Mucosa of rectum (tissue), 2 donors: ENCODE data around the gene CAPNS2.

Experiments
- H3K27ac ChIP-seq, 2 donors: one replicate each; pipeline ENCODE4 v1.7.0; 2013; ENCODE audit warnings: inconsistent platforms in 2 of 2, low read depth in 2 of 2, low read length in 2 of 2
- H3K27me3 ChIP-seq, 2 donors: one replicate each; pipeline ENCODE4 v1.7.0; 2013; ENCODE audit warnings: low read length in 2 of 2; ENCODE audit not compliant: control insufficient read depth in 2 of 2, insufficient read depth in 2 of 2
- H3K36me3 ChIP-seq, 2 donors: one replicate each; pipeline ENCODE4 v1.7.0; 2013; ENCODE audit warnings: low read length in 2 of 2; ENCODE audit not compliant: control insufficient read depth in 2 of 2, insufficient read depth in 2 of 2
- H3K4me1 ChIP-seq, 2 donors: one replicate each; pipeline ENCODE4 v1.7.0; 2013; ENCODE audit warnings: low read length in 2 of 2, mild to moderate bottlenecking in 1 of 2; ENCODE audit not compliant: control insufficient read depth in 2 of 2, insufficient read depth in 2 of 2
- H3K4me3 ChIP-seq, 2 donors: one replicate each; pipeline ENCODE4 v1.7.0; 2013; ENCODE audit warnings: low read length in 2 of 2
- H3K9ac ChIP-seq, 2 donors: one replicate each; pipeline ENCODE4 v1.7.0; 2013; ENCODE audit warnings: low read length in 2 of 2, low read depth in 1 of 2, mild to moderate bottlenecking in 1 of 2
- H3K9me3 ChIP-seq, 2 donors: one replicate each; pipeline ENCODE4 v1.7.0; 2013; ENCODE audit warnings: low read length in 2 of 2; ENCODE audit not compliant: control insufficient read depth in 2 of 2
- donor health status: healthy.
- donor health status: Normal muscosa, but diverticular disease.

CAPNS2 gene

DNA sequence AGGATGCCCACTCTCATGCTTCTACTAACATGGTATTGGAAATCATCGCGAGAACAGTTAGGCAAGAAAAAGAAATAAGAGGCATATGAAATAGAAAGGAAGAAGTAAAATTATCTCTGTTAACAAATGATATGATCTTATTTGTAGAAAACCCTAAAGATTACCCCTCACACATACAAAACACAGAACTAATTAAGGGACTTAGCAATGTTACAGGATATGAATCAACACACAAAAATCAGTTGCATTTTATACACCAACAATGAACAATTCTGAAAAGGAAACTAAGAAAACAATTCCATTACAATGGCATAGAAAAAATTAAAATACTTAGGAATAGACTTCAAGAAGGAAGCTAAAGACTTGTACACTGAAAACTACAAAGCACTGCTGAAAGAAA lies 2.7 kb upstream of the CAPNS2 start:
- H3K36me3 ChIP-seq: no peaks in the 10 kb centered on the region
- peaks cover 0 to 6% of the 10 kb centered on the region in 2 donors for H3K4me1 ChIP-seq
- no peak overlapping the region for H3K9ac ChIP-seq
- no peak overlapping the region for H3K4me3 ChIP-seq
- H3K27ac ChIP-seq: no peak overlapping the region
- H3K9me3 ChIP-seq: no peaks in the 10 kb centered on the region
- no peaks in the 10 kb centered on the region for H3K27me3 ChIP-seq

DNA sequence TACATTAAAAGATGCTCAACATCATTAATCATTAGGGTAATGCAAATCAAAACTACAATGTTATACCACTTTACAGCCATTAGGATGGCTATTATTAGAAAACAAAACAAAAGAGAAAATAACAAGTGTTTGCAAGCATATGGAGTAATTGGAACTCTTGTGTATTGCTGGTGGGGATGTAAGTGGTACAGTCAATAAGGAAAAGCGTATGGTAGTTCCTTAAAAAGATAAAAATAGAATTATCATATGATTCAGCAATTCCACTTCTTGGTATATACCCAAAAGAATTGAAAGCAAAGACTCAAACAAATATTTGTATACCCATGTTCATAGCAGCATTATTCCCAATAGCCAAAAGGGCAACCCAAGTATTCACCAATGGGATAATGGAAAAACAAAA lies 1.4 kb upstream of the CAPNS2 start:
- Histone ChIP-seq H3K4me3 (no peak overlapping the region), H3K36me3 (no peaks in the 10 kb centered on the region), H3K4me1 (peaks cover 0 to 2% of the 10 kb centered on the region in 2 donors), H3K27me3 (no peaks in the 10 kb centered on the region), H3K9me3 (no peaks in the 10 kb centered on the region), H3K9ac (no peak overlapping the region), H3K27ac (no peak overlapping the region)

DNA sequence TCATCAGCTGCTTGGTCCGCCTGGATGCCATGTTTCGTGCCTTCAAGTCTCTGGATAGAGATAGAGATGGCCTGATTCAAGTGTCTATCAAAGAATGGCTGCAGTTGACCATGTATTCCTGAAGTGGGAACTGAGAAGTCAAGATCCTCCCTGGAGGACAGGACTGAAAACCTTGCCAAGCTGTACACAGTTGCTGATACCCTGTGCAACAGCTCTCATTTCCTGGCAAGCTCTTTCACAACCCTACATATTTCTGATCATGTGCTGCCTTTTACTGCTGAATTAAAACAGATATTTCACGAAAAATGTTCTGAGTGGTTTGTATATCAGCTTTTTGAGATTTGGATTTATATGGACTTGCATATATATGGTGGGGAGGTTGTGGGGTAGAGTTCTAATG lies 898 bp downstream of the CAPNS2 start:
- Histone ChIP-seq H3K4me3 (no peak overlapping the region), H3K27ac (no peak overlapping the region), H3K27me3 (no peaks in the 10 kb centered on the region), H3K9ac (no peak overlapping the region), H3K4me1 (no peaks in the 10 kb centered on the region), H3K36me3 (no peaks in the 10 kb centered on the region), H3K9me3 (no peaks in the 10 kb centered on the region)

DNA sequence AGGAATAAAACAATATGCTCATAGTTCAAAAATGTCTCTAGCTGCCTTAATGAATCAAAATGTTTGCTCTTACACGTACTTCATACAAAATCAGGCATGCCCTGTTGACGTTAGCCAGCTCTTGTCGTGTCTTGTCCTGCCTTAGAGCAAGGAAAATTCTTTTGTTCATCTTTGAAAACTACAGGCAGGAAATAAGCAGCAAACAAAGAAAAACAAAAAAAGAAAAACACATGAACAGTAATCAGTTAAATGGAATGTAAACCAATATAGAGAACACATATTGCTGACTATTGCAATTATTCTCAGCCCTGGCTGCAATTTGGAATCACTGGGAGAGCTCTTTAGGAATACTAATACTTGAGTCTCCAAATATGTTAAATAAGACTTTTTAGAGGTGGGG lies 1.7 kb downstream of the CAPNS2 start:
- no peaks in the 10 kb centered on the region for H3K4me1 ChIP-seq
- H3K27ac ChIP-seq: no peak overlapping the region
- no peaks in the 10 kb centered on the region for H3K9me3 ChIP-seq
- H3K9ac ChIP-seq: no peak overlapping the region
- H3K27me3 ChIP-seq: no peaks in the 10 kb centered on the region
- no peaks in the 10 kb centered on the region for H3K36me3 ChIP-seq
- H3K4me3 ChIP-seq: no peak overlapping the region

DNA sequence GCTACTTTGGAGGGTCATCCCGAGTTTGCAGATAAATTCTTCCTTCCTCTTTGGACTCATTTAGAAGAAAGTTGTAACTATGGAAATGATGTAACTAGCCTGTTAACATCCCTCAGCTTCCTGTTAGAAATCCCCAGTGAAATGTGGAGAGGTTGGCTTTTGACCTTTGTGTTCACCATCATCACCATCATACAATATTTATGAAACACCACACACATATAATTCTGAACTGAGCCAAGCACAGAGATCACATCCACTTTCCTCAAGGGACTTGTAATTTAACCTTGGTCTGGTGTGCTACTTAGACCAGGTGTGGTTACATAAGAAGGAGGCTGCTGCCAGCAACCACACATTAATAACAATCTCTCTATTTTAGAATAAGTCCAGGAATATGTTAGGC lies 2.5 kb downstream of the CAPNS2 start:
- H3K9ac ChIP-seq: no peak overlapping the region
- H3K27ac ChIP-seq: no peak overlapping the region
- no peaks in the 10 kb centered on the region for H3K9me3 ChIP-seq
- H3K4me1 ChIP-seq: no peaks in the 10 kb centered on the region
- no peak overlapping the region for H3K4me3 ChIP-seq
- H3K36me3 ChIP-seq: no peaks in the 10 kb centered on the region
- H3K27me3 ChIP-seq: no peaks in the 10 kb centered on the region

DNA sequence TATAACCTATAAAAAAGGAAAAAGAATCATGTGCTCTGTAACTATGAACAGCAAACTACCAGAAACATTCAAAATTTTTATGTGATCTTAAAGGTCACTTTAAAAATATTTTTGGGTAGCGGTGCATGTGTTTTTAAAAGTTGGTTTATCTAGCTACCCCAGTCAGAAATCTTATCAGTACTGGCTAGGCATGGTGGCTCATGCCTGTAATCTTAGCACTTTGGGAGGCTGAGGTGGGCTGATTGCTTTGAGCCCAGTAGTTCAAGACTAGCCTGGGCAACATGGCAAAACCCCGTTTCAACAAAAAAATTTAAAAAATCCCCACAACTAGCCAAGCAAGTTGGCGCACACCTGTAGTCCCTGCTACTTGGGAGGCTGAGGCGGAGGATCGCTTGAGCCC lies 3.7 kb downstream of the CAPNS2 start:
- Histone ChIP-seq H3K4me3 (no peak overlapping the region), H3K27me3 (no peaks in the 10 kb centered on the region), H3K9ac (no peak overlapping the region), H3K27ac (no peak overlapping the region), H3K36me3 (no peaks in the 10 kb centered on the region), H3K9me3 (no peaks in the 10 kb centered on the region), H3K4me1 (no peaks in the 10 kb centered on the region)

DNA sequence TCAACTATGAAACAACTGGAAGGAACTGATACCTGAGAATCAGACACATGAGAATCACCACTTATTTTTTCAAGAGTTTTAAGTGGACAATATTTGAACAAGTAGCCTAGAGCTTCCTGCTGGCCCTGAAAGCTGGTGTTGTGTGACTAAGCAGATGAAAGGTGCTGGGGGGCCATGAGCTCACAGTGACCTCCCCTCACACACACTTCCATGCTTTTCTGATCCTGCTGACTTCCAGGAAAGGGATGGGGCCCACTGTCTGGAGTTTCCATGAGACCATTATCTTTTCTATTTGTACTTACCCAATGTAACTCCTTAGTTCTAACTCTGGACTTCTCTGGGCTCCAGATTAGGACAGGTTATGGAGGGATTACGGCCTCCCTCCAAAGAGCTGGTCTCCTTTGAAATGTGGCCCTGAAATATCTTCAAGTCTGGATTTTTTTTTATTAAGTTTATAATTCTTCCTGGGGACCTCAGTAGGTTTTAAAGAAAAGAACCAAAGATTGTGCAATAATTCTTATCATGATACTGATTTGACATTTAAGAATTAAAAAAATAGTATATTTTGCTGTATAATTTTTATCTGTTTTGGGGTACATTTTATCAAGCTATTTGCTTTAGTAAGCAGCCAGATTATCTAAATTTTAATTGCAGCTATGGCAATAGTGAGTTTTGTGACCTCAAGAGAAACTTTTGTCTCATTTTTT lies 4.9 kb downstream of the CAPNS2 start:
- Histone ChIP-seq H3K36me3 (no peaks in the 10 kb centered on the region), H3K27ac (no peak overlapping the region), H3K9me3 (no peaks in the 10 kb centered on the region), H3K9ac (no peak overlapping the region), H3K4me1 (no peaks in the 10 kb centered on the region), H3K4me3 (no peak overlapping the region), H3K27me3 (no peaks in the 10 kb centered on the region)

DNA sequence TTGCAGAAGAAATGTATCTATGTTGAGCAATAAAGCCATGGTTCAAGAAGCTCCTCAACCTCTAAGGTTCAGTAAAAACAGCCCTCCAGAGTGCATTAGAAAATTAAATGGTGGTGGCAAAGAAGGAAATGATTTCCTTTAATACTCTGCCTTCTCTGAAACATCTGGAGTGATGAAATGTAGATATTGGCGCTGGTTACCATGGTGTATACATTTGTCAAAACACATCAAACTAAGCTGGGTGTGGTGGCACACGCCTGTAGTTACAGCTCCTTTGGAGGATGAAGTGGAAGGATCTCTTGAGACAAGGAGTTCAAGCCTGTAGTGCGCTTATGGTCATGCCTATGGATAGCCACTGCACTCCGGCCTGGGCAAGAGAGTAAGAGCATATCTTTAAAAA lies 6.0 kb downstream of the CAPNS2 start:
- no peaks in the 10 kb centered on the region for H3K4me1 ChIP-seq
- no peak overlapping the region for H3K27ac ChIP-seq
- H3K36me3 ChIP-seq: no peaks in the 10 kb centered on the region

DNA sequence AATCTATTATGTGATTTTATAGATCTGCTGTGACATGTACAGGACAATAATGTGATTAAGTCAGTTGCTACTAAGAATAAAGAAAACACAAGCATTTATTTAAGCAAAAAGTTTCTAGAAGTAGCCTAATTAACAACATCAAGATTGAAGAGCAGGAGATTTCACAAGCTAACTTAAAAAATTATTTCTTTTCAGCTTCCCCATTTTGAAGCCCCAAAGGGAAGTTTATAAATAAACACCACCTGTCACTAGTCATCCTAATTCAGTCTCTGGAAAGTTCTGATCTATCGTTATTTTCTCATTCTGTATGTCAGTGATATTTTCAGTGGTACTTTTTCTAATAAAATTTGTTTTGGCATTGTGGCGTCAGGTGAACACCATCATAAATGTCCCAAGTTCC lies 8.3 kb downstream of the CAPNS2 start:
- H3K4me3 ChIP-seq: no peak overlapping the region

More for the DNA sequence above, 6.0 kb downstream of the CAPNS2 start:
- Histone ChIP-seq H3K4me3 (no peak overlapping the region), H3K9me3 (no peaks in the 10 kb centered on the region), H3K27me3 (no peaks in the 10 kb centered on the region), H3K9ac (no peak overlapping the region)

DNA sequence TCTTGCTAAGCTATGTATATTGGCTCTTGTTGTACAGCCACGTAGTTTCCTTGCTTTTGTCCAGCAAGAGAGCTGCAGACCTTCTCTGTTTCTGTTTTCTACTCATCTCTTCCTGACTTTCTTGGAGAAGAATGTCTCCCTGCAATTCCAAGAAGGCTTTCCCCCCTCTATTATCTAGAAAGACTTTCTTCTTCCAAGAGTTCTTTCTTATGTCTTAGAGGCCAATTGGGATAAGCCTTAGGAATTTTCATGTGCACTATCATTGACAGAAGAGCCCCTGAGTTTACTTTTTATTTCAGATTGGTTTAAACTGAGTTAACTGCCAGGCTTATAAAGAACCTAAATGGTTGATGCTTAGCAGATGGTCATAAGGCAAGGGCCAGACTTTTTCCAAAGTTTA lies 9.0 kb downstream of the CAPNS2 start:
- H3K4me1 ChIP-seq: no peaks in the 10 kb centered on the region
- no peaks in the 10 kb centered on the region for H3K27me3 ChIP-seq
- H3K4me3 ChIP-seq: no peak overlapping the region
- H3K9me3 ChIP-seq: no peaks in the 10 kb centered on the region
- no peak overlapping the region for H3K9ac ChIP-seq
- no peak overlapping the region for H3K27ac ChIP-seq
- peaks cover 6 to 10% of the 10 kb centered on the region in 2 donors for H3K36me3 ChIP-seq

More for the DNA sequence above, 8.3 kb downstream of the CAPNS2 start:
- H3K27me3 ChIP-seq: no peaks in the 10 kb centered on the region
- H3K9me3 ChIP-seq: no peaks in the 10 kb centered on the region
- peaks cover 4 to 8% of the 10 kb centered on the region in 2 donors for H3K36me3 ChIP-seq
- no peak overlapping the region for H3K9ac ChIP-seq
- no peaks in the 10 kb centered on the region for H3K4me1 ChIP-seq
- no peak overlapping the region for H3K27ac ChIP-seq

DNA sequence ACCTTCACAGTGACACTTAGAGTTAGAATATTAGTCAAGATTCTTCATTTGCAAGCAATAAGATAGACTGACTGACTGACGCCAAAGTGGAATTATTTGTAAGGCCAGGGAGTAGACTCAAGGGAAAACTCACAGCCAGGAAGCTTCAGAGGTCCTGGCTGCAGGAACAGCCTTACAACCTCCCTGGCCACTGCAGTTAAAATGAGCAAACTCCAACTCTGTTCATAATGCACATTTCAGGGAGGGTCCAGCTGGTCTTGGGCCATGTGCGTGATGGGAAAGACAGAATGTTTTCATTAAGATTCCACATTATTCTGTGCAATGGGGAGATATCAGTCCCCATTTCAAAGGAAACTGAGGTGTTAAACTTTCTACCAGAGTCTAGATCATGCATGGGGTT lies 9.9 kb downstream of the CAPNS2 start:
- peaks cover 6 to 10% of the 10 kb centered on the region in 2 donors for H3K36me3 ChIP-seq
- no peak overlapping the region for H3K9ac ChIP-seq
- no peaks in the 10 kb centered on the region for H3K4me1 ChIP-seq
- no peak overlapping the region for H3K4me3 ChIP-seq
- no peak overlapping the region for H3K27ac ChIP-seq
- H3K9me3 ChIP-seq: no peaks in the 10 kb centered on the region
- H3K27me3 ChIP-seq: no peaks in the 10 kb centered on the region
